Measurements from ENCODE around the gene TTC12. TPM values are rescaled to one million over a fixed set of nuclear protein-coding genes. Genes with fewer than 3 reads are reported as not detected.

TTC12 gene, protein sequence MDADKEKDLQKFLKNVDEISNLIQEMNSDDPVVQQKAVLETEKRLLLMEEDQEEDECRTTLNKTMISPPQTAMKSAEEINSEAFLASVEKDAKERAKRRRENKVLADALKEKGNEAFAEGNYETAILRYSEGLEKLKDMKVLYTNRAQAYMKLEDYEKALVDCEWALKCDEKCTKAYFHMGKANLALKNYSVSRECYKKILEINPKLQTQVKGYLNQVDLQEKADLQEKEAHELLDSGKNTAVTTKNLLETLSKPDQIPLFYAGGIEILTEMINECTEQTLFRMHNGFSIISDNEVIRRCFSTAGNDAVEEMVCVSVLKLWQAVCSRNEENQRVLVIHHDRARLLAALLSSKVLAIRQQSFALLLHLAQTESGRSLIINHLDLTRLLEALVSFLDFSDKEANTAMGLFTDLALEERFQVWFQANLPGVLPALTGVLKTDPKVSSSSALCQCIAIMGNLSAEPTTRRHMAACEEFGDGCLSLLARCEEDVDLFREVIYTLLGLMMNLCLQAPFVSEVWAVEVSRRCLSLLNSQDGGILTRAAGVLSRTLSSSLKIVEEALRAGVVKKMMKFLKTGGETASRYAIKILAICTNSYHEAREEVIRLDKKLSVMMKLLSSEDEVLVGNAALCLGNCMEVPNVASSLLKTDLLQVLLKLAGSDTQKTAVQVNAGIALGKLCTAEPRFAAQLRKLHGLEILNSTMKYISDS
- total RNA-seq, result 5.1 and 5.4 TPM in 2 replicates

DNA sequence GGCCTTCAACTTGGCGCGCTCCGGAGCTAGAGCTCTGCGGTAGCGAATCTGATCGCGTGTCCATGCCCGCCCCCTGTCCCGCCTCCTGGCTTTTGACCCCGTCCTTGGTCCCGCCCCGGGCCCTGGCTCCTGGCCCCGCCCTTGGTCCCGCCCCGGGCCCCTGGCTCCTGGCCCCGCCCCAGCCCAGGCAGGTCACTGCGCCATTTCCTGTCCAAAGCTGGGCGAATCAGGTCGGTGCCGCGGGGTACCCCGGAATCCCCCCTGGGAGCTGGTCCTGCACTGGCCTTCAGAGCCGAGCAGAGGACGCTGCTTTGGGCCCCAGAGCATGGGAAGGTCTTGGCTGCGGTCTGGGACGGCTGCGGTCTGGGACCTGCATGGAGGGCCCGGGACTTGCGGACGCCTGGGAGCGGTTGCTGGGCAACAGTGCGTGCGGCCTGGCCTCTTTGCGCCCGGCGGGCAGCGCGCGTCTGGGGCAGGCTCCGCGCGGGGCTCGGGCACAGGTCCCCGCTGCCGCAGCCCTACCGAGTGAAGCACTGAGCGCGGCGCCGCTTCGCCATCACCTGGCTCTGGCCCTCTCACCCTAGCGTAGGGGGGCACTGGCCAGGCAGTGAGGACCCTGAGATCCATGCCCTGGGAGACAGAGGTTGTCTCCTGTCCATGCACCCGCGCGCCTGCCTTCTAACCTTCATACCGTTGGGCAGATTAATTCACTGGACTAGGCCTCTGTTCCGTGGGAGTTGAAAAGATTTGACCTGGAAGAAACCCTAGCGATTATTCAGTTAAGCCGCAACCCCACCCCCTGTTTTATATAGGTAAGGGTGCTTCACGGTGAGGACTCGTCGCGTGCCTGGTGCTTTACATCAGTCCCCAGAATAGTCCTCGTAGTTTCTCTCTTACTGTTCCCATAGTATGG lies at the start of gene TTC12:
Gene TTC12 (plus strand): TSS at position 195 of the 913 bp plus-strand sequence. CDS start 1,675 bp downstream, outside the sequence.

DNA sequence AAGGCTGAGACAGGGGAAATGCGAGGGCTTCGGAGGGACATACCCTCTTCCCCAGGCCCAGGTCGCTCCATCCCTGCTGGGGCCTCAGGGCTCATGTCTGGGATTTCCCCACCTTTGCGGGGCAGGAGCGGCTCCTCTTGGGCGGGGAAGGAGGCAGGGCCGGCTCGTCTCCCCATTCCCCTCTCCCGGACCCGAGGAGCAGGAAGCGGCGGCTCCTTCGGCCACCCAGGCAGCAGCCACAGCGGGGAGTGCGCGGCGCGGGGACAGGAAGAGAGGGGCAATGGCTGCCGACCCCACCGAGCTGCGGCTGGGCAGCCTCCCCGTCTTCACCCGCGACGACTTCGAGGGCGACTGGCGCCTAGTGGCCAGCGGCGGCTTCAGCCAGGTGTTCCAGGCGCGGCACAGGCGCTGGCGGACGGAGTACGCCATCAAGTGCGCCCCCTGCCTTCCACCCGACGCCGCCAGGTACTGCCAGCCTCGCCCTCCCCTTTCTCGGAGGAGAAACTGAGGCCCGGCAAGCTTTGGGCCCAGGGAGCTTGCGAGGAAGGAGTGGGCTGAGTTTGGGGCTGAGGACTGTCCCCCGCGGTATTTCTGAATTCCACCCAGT lies 73.3 kb downstream of the TTC12 start, which contains the start of gene ANKK1:
Gene ANKK1 (plus strand): TSS at position 175 of the 607 bp plus-strand sequence. CDS start 106 bp downstream, at position 281.

Other genes starting within 250 kb of the TTC12 start
- under 0.01 TPM in 2 replicates for gene ANKK1, start 73.2 kb downstream of the TTC12 start, total RNA-seq
- gene DRD2, start 160.8 kb downstream of the TTC12 start, total RNA-seq, result not detected in 2 replicates

Measured in hair follicle dermal papilla cell (primary cell).